ENCODE data around the gene SWSAP1. TPM values are rescaled to one million over a fixed set of nuclear protein-coding genes. Genes with fewer than 3 reads are reported as not detected.
A peak's percentile ranks its signal among the peaks of the same experiment; 100 is the strongest.

Gene SWSAP1
- total RNA-seq, 1 donor from 2014 or later = 2.1 TPM

GRCh38 chr19:11382898-11383705 is 8.6 kb downstream of the SWSAP1 start:
- Mint-ChIP-seq H3K27me3 (ENCODE audit: unreplicated experiment) (peaks cover 9% of the 10 kb centered on the region), H3K4me3 (ENCODE audit: unreplicated experiment) (peak overlapping the region; percentile 76), H3K9me3 (ENCODE audit: unreplicated experiment) (peaks cover 8% of the 10 kb centered on the region), H3K36me3 (ENCODE audit: unreplicated experiment) (no peaks in the 10 kb centered on the region), H3K27ac (ENCODE audit: unreplicated experiment) (peak overlapping the region; percentile 22), H3K4me1 (ENCODE audit: low read depth, unreplicated experiment) (peaks cover 6% of the 10 kb centered on the region)
- TF ChIP-seq, protein P1, sequence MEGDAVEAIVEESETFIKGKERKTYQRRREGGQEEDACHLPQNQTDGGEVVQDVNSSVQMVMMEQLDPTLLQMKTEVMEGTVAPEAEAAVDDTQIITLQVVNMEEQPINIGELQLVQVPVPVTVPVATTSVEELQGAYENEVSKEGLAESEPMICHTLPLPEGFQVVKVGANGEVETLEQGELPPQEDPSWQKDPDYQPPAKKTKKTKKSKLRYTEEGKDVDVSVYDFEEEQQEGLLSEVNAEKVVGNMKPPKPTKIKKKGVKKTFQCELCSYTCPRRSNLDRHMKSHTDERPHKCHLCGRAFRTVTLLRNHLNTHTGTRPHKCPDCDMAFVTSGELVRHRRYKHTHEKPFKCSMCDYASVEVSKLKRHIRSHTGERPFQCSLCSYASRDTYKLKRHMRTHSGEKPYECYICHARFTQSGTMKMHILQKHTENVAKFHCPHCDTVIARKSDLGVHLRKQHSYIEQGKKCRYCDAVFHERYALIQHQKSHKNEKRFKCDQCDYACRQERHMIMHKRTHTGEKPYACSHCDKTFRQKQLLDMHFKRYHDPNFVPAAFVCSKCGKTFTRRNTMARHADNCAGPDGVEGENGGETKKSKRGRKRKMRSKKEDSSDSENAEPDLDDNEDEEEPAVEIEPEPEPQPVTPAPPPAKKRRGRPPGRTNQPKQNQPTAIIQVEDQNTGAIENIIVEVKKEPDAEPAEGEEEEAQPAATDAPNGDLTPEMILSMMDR (IDR thresholded peaks at IDR 0.05; ENCODE audit: partially characterized antibody, unreplicated experiment) = peak; percentile 84
- DNase-seq = peak; percentile 74

DNA sequence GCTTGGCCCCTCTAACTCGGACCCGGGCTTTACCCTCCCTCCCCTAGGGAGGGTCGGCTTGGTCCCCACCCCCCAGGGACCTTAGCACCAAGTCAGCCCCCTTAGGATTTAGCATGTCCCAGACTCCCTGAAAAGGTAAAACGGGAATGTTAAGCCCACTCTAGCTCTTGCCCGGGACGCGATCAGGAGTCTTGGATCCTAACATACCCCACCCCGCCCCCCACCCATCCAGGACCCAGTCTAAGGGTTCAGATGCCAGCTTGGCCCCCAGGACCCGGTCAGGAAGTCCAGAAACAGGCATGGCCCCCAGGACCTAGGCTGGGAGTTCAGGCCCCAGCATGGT is 9.2 kb downstream of the SWSAP1 start:
- Mint-ChIP-seq H3K27ac (ENCODE audit: unreplicated experiment) (peak overlapping the region; percentile 22), H3K4me3 (ENCODE audit: unreplicated experiment) (peak overlapping the region; percentile 55)
- TF ChIP-seq, protein P1 (IDR thresholded peaks at IDR 0.05; ENCODE audit: partially characterized antibody, unreplicated experiment) = no peak

GRCh38 chr19:11384778-11385129 is 10.3 kb downstream of the SWSAP1 start:
- H3K4me3 Mint-ChIP-seq (ENCODE audit: unreplicated experiment) = peak overlapping the region; percentile 74
- TF ChIP-seq, protein P1 (IDR thresholded peaks at IDR 0.05; ENCODE audit: partially characterized antibody, unreplicated experiment) = no peak
- H3K36me3 Mint-ChIP-seq (ENCODE audit: unreplicated experiment) = no peaks in the 10 kb centered on the region
- peaks cover 9% of the 10 kb centered on the region for H3K27me3 Mint-ChIP-seq (ENCODE audit: unreplicated experiment)
- H3K27ac Mint-ChIP-seq (ENCODE audit: unreplicated experiment) = peak overlapping the region; percentile 70
- peaks cover 8% of the 10 kb centered on the region for H3K9me3 Mint-ChIP-seq (ENCODE audit: unreplicated experiment)
- DNase-seq = no peak
- peaks cover 6% of the 10 kb centered on the region for H3K4me1 Mint-ChIP-seq (ENCODE audit: low read depth, unreplicated experiment)

More for the DNA sequence above, 9.2 kb downstream of the SWSAP1 start:
- DNase-seq = no peak
- Mint-ChIP-seq H3K36me3 (ENCODE audit: unreplicated experiment) (no peaks in the 10 kb centered on the region), H3K4me1 (ENCODE audit: low read depth, unreplicated experiment) (peaks cover 6% of the 10 kb centered on the region), H3K27me3 (ENCODE audit: unreplicated experiment) (peaks cover 9% of the 10 kb centered on the region), H3K9me3 (ENCODE audit: unreplicated experiment) (peaks cover 8% of the 10 kb centered on the region)

DNA sequence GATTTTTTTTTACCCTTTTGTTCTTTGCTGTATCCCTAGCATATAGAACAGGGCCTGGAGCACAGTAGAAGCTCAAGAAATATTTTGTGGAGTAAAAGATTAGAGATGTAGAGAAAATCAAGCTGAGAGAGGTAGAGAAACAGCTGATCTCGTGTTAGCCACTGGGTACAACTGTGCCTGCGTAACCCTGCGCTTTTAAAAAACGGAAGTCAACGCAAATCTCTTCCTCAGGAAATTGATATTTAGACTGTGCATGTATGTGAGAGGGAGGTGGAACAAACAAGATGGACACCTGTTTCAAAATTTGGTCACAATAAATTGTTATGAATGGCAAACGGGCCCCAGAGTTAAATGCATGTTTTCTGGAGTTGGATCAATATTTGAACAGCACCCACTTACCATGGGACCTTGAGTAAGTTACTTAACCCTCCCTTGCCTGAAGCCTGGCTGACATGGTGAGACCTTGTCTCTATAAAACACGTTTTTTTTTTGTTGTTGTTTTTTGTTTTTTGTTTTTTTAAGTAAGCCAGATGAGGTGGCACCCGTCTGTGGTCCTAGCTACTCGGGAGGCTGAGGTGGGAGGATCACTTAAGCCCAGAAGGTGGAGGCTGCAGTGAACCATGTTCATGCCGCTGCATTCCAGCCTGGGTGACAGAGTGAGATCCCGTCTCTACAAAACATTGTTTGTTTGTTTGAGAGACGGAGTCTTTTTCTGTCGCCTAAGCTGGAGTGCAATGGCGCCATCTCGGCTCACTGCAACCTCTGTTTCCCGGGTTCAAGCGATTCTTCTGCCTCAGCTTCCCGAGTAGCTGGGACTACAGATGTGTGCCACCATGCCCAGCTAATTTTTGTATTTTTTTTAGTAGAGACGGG is 12.9 kb downstream of the SWSAP1 start:
- peaks cover 3% of the 10 kb centered on the region for H3K9me3 Mint-ChIP-seq (ENCODE audit: unreplicated experiment)
- H3K36me3 Mint-ChIP-seq (ENCODE audit: unreplicated experiment) = no peaks in the 10 kb centered on the region
- no peak for DNase-seq
- H3K27ac Mint-ChIP-seq (ENCODE audit: unreplicated experiment) = no peak overlapping the region
- peaks cover 3% of the 10 kb centered on the region for H3K4me1 Mint-ChIP-seq (ENCODE audit: low read depth, unreplicated experiment)
- TF ChIP-seq, protein P1 (IDR thresholded peaks at IDR 0.05; ENCODE audit: partially characterized antibody, unreplicated experiment) = no peak
- peaks cover 5% of the 10 kb centered on the region for H3K27me3 Mint-ChIP-seq (ENCODE audit: unreplicated experiment)
- H3K4me3 Mint-ChIP-seq (ENCODE audit: unreplicated experiment) = no peak overlapping the region

All from glutamatergic neuron (in vitro differentiated cells).